SW480 (cell line): ENCODE data around the gene ZNF263.

ENCODE experiments used
- DNase-seq: peaks from one replicate; pipeline ENCODE4 v3.0.0-alpha.2; 2016; ENCODE audit warnings: low spot score

ZNF263 gene

GRCh38 chr16:3327514-3327913, 44.2 kb downstream of the ZNF263 start:
- no peak for DNase-seq

GRCh38 chr16:3328104-3328503, 44.8 kb downstream of the ZNF263 start:
- no peak for DNase-seq

- no peak for DNase-seq
These were observed 45.4 kb downstream of the ZNF263 start for GRCh38 chr16:3328643-3329042.
